ENCODE data around the gene CD207.
A peak's percentile ranks its signal among the peaks of the same experiment; 100 is the strongest.

CD207 gene

DNA sequence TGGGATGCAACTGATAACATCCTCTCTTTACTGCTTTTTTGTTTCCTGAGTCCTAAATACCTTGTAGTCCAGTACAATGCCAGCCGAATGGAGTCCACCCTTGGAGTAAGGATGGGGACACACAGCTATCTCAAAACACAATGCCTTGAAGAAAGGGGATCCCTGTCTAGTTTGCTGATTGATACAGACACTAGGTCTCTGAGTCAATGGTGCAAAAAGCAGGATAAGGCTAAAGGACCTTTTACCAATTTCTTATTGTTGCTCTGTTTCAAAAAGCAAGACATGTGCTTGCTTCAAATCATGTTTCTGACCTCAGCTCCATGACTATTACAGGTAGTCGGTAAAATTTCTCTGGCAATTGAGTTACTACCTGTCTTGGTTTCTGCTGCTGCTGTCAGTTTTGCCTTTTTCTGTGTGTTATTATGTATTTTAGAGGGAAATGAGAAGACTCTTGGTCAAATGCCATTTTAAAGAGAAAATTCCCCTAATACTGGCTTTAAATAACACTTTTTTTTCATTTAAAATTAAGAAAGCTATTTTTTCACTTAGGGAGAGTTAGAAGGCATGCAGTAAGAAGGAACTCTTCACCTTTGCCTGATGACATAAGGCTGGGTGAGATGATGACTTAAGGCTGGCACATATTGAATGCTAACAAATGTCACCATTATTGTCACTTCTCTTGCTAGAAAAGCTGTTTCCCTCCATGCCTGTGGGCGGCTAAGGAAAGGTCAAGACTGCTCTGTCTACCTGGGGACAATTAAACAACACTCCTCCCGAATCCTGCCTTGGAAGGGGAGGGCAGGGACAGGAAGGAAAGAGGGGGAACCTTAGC is 40.2 kb downstream of the CD207 start:
- Mint-ChIP-seq H3K27me3 (peaks cover 50% of the 10 kb centered on the region), H3K4me1 (peaks cover 2% of the 10 kb centered on the region), H3K27ac (no peak overlapping the region), H3K9me3 (peaks cover 3% of the 10 kb centered on the region), H3K4me3 (no peak overlapping the region), H3K36me3 (no peaks in the 10 kb centered on the region)
- no peak for DNase-seq
- CTCF ChIA-PET = interaction anchor here (1.4 to 2.4 kb wide), 3 partner anchors 8 to 76 kb away, joined by 5 to 6 read pairs (median 6); no protein-coding TSS in a partner anchor

DNA sequence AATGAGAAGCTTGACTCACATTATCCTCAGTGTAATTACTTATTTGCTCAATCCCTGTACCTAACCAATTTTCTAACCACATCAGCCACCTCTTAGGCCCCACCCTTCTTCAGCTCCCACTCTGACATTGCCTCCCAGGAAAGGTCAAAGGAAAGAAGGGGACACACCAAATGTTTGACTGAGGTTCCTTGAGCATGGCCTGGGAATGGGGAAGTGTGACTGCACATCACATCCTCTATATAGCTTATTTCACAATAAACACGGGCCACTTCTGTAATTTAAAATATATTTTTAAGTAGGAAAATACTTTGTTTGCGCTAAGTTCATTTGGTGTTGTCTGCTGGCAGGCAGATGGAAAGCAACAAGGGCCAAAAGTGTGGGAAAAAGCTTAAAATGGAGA is 42.2 kb downstream of the CD207 start:
- CTCF ChIA-PET = interaction anchor here (0.9 to 7.7 kb wide), 4 partner anchors 8 to 77 kb away, joined by 3 to 67 read pairs (median 4); partner anchors contain the start of gene ADD2
- peaks cover 8% of the 10 kb centered on the region for H3K4me1 Mint-ChIP-seq
- H3K4me3 Mint-ChIP-seq = no peak overlapping the region
- H3K27ac Mint-ChIP-seq = no peak overlapping the region
- no peak for DNase-seq
- peaks cover 58% of the 10 kb centered on the region for H3K27me3 Mint-ChIP-seq
- H3K36me3 Mint-ChIP-seq = no peaks in the 10 kb centered on the region
- H3K9me3 Mint-ChIP-seq = no peaks in the 10 kb centered on the region

DNA sequence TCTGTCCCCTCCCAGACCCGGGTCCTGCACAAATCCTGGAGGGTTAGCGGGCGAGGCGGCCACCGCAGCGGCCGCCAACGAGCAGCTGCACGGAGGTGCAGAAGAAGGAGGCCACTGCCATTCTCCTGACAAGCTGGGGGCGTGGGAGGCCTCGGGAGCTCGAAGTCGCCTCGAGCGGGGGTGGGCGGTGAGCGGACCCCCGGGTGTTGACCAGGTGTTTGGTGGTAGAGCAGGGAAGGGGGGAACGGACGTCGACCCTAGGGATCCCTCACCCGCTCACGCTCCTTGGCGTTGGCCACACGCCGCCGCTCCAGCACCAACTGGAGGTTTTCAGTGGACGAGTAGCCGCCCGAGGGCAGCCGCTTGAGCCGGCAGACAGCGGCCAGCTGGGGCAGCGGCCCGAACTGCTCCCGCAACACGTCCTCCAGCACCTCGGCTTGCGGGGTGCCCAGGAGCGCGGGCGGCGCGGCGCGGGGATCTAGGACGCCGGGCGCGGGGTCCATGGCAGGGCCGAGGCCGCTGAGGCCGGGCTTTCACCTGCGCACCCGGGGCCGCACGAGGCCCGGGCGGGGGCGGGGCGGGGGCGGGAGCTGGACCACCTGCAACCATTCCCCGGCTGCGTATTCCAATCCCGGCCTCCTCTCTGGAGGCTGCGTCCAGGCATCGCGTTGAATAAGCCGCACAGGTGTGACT is 45.3 kb downstream of the CD207 start, which contains the start of gene FIGLA:
Gene FIGLA (minus strand): TSS at position 508 of the 693 bp plus-strand sequence. CDS start 5 bp downstream, at position 503.
- Mint-ChIP-seq H3K27me3 (peaks cover 69% of the 10 kb centered on the region), H3K27ac (no peak within 1 kb of the TSS), H3K4me3 (peak within 1 kb of the TSS; percentile 56), H3K36me3 (no peaks in the 10 kb centered on the region), H3K9me3 (no peaks in the 10 kb centered on the region), H3K4me1 (peaks cover 8% of the 10 kb centered on the region)
- CTCF ChIA-PET = interaction anchor here (1.1 to 7.7 kb wide), 11 partner anchors 14 to 157 kb away, joined by 3 to 67 read pairs (median 18); partner anchors contain the start of gene ADD2
- no peak for DNase-seq

DNA sequence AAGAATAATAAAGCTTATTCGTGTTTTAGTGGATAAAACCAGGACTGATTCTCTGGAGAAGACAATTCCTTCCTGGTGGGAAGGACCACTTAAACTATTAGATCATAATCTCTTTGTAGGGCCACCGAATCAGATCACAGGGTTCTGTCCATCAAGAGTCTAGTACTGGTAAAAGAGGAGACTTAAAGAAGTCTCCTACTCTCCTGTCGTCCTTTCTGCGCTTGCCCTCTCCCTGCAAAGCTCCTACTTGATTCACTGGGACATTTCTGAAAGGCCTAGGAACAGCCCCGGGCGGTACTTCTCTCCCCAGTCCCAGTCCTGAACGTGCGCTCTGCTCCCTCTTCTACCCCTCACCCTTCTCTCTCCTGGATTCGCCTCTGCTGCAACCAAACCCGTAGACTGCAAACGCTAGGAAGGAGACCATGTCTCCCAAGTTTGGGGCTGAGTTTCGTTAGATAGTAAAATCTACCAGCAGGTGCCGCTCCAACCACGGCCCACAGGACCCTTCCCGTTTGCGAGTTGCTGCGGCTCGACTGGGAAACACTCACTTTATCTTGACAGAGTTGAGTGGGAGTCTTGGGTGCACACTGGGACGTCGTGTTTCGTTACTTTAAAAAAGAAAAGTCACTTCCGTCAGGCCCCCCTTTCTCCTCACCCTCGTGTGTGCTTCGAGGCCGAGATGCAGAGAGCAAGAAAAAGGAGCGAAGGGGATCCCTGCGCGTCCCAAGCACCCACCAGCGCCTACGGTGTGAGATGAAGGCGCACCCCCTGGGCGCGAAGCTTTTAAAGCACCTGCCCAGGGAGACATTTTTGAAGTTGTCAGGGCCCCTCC is 46.1 kb downstream of the CD207 start:
- no peak overlapping the region for H3K27ac Mint-ChIP-seq
- peak overlapping the region; percentile 56 for H3K4me3 Mint-ChIP-seq
- peaks cover 69% of the 10 kb centered on the region for H3K27me3 Mint-ChIP-seq
- H3K4me1 Mint-ChIP-seq = peaks cover 10% of the 10 kb centered on the region
- DNase-seq = peak; percentile 78
- CTCF ChIA-PET = interaction anchor here (0.7 to 7.7 kb wide), 19 partner anchors 14 to 213 kb away, joined by 3 to 67 read pairs (median 5); partner anchors contain the start of gene ADD2
- H3K9me3 Mint-ChIP-seq = no peaks in the 10 kb centered on the region
- no peaks in the 10 kb centered on the region for H3K36me3 Mint-ChIP-seq

DNA sequence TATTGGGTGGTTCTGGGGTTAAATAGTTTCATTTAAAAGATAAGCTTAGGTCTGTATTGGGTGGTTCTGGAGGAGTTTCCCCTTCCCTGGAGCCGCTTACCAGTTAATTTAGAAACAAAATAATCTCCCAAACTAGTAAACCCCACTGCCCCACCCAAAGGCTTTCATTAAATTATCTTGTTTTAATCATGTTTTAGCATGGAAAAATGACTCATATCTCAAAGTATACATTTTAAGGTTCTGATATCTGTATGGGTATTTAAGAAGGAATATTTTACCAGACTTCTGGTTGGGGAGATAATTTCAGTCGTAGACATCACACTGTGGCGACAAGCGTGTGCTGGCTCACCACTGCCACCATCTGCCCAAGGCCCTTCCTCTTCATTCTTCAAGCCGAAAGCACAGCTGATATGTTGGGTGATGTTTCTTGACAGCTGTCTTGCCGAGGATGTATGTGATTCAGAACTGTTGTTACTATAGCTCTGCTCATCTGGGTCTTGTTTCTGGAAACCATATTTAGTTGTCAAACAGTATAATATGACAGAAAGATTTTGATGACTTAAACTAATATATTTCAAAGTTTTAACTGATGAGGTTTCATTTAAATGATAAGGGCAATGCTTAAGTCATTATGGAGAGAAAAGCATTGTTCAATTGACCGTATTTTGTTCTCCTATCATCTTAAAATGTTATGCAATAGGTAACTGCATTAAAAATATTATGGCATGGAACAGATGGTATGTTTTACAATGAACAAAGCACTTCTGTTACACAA is 50.3 kb downstream of the CD207 start:
- peaks cover 35% of the 10 kb centered on the region for H3K27me3 Mint-ChIP-seq
- DNase-seq = peak; percentile 60
- H3K36me3 Mint-ChIP-seq = no peaks in the 10 kb centered on the region
- H3K27ac Mint-ChIP-seq = no peak overlapping the region
- no peaks in the 10 kb centered on the region for H3K9me3 Mint-ChIP-seq
- H3K4me1 Mint-ChIP-seq = peaks cover 7% of the 10 kb centered on the region
- H3K4me3 Mint-ChIP-seq = no peak overlapping the region
- CTCF ChIA-PET = interaction anchor here (0.6 to 2.3 kb wide), 19 partner anchors 8 to 482 kb away, joined by 3 to 17 read pairs (median 5); no protein-coding TSS in a partner anchor

DNA sequence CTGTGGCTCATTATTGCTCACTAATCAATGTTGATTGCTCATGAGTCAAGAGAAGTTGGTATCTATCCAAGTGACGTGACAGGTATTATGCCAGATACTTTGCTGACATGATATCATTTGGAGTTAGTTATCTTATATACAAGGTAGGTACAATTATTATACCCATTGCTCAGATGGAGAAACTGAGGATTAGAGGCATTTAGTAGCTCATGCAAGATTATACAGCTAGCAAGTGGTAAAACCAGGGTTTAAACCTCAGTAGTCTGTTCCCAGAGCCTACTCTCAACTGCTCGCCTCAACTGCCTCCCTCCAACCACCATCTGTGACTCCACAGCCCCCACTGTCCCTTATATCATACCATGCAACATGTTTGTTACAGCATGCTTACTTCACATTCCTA is 51.3 kb downstream of the CD207 start:
- no peak overlapping the region for H3K27ac Mint-ChIP-seq

More for the DNA sequence above, 51.3 kb downstream of the CD207 start:
- H3K36me3 Mint-ChIP-seq = no peaks in the 10 kb centered on the region
- no peak for DNase-seq
- no peak overlapping the region for H3K4me3 Mint-ChIP-seq
- CTCF ChIA-PET = interaction anchor here (0.7 to 2.3 kb wide), 11 partner anchors 11 to 480 kb away, joined by 3 to 17 read pairs (median 6); no protein-coding TSS in a partner anchor
- no peaks in the 10 kb centered on the region for H3K9me3 Mint-ChIP-seq
- H3K27me3 Mint-ChIP-seq = peaks cover 35% of the 10 kb centered on the region
- peaks cover 2% of the 10 kb centered on the region for H3K4me1 Mint-ChIP-seq
